HUES6 (cell line): Measurements from ENCODE around the gene AKT3.
"Not testable (repeated sequence)": the region's sequence is repeated elsewhere in the genome, so short reads cannot be mapped to it uniquely, and the experiment has no call there.

ENCODE experiments used
- H3K27ac ChIP-seq: 2 replicates; pipeline ENCODE4 v1.7.0; 2013; ENCODE audit warnings: low read depth, mild to moderate bottlenecking, low read length, inconsistent platforms
- H3K27me3 ChIP-seq: 2 replicates; pipeline ENCODE4 v1.6.1; 2013; ENCODE audit warnings: low read length; ENCODE audit not compliant: control insufficient read depth, insufficient read depth
- H3K36me3 ChIP-seq: 2 replicates; pipeline ENCODE4 v1.6.1; 2013; ENCODE audit warnings: low read length; ENCODE audit not compliant: control insufficient read depth, insufficient read depth
- H3K4me1 ChIP-seq: 2 replicates; pipeline ENCODE4 v1.6.1; 2013; ENCODE audit warnings: low read length; ENCODE audit not compliant: control insufficient read depth, insufficient read depth
- H3K4me3 ChIP-seq: 2 replicates; pipeline ENCODE4 v1.5.1; 2013; ENCODE audit warnings: low read depth, low read length
- H3K9ac ChIP-seq: one replicate; pipeline ENCODE4 v1.6.1; 2013; ENCODE audit warnings: mild to moderate bottlenecking, low read length
- H3K9me3 ChIP-seq: 2 replicates; pipeline ENCODE4 v1.6.1; 2013; ENCODE audit warnings: low read depth, low read length; ENCODE audit not compliant: control insufficient read depth, insufficient read depth

The AKT3 gene

DNA sequence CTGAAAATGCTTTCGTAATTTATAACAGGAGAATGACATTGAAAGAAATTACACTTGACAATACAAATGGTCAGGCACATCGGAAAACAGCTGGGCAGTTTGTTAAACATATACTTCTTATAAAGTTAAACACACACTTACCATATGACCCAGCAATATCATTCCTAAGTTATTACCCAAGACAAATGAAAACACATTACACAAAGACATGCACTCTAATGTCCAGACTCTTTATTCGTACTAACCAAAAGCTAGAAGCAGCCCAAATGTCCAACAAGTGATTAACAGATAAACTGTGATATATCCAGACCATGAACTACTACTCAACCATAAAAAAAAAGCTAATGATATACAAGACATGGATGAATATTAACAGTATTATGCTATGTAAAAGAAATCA is 8.5 kb downstream of the AKT3 start:
- Histone ChIP-seq H3K9me3 (no peaks in the 10 kb centered on the region), H3K9ac (no peak overlapping the region), H3K4me1 (peaks cover 3% of the 10 kb centered on the region; the same call in 1 of the 2 replicates), H3K4me3 (no peak overlapping the region), H3K36me3 (no peaks in the 10 kb centered on the region), H3K27ac (no peak overlapping the region), H3K27me3 (no peaks in the 10 kb centered on the region)

DNA sequence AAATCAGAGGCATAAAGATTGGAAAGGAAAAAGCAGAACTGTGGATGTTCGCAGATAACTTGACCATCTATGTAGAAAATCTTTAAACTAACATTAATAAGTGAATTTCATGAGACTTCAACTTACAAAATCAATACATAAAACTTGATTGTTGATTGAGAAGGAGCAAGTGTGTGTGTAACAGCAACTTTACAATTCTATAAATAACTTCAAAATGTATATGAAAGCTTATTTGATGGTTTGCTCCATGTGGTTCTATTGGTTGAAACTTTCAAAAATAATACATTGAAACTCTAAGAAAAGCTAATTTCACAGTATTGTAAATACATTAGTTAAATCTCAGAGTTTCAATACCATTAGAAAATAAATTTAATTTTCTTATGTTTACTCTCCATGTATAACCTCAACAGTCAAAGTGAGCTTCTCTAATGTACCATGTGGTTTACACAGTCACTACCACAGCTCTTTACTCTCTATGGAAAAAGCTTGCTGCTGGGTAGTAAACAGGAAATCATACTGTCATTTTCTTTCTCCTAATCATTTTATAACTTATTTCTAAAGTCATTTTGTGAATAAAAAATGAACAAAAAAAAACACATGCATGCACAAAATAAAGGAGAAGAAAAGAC is 12.0 kb downstream of the AKT3 start:
- H3K9me3 ChIP-seq, result peaks cover 8% of the 10 kb centered on the region
- no peak overlapping the region for H3K27ac ChIP-seq
- H3K36me3 ChIP-seq, result peaks cover 3% of the 10 kb centered on the region; the same call in 1 of the 2 replicates
- peaks cover 3% of the 10 kb centered on the region; the same call in 1 of the 2 replicates for H3K4me1 ChIP-seq
- H3K4me3 ChIP-seq, result no peak overlapping the region
- no peaks in the 10 kb centered on the region for H3K27me3 ChIP-seq
- H3K9ac ChIP-seq, result no peak overlapping the region

DNA sequence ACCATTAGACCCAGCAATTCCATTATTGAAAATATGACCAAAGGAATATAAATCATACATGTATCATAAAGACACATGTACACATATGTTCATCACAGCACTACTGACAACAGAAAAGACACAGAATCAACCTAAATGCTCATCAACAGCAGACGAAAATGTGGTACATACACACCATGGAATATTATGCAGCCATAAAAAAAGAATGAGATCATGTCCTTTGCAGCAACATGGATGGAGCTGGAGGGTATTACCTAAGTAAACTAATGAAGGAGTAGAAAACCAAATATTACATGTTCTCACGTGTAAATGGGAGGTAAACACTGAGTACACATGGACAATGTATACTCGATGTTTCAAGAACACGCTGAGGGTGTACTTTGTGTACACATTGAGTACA is 15.9 kb downstream of the AKT3 start:
- Histone ChIP-seq H3K4me3 (no peak overlapping the region), H3K9ac (no peak overlapping the region), H3K9me3 (peaks cover 8% of the 10 kb centered on the region), H3K27me3 (no peaks in the 10 kb centered on the region), H3K36me3 (peaks cover 3% of the 10 kb centered on the region; the same call in 1 of the 2 replicates), H3K27ac (no peak overlapping the region), H3K4me1 (no peaks in the 10 kb centered on the region)

DNA sequence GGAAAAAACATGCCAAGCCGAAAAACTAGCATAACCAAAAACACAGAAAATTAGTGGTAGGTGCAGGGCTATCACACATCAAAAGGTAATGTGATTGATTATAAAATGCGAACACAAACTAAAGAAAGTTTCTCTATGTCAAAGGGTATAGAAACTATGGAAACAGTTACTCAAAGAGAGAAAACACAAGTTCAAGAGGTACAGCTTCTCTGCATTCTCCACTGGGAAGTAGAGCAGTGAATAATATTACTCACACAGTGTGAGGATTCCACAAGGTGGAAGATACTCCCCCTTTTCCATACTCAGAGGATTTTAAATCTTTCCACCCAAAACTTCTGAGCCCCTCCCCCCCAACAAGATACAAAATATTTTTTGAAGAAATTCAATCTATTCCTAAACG is 18.6 kb downstream of the AKT3 start:
- Histone ChIP-seq H3K27me3 (no peaks in the 10 kb centered on the region), H3K4me3 (no peak overlapping the region), H3K27ac (no peak overlapping the region), H3K4me1 (no peaks in the 10 kb centered on the region), H3K36me3 (peaks cover 3% of the 10 kb centered on the region; the same call in 1 of the 2 replicates), H3K9ac (no peak overlapping the region), H3K9me3 (peaks cover 8% of the 10 kb centered on the region)

DNA sequence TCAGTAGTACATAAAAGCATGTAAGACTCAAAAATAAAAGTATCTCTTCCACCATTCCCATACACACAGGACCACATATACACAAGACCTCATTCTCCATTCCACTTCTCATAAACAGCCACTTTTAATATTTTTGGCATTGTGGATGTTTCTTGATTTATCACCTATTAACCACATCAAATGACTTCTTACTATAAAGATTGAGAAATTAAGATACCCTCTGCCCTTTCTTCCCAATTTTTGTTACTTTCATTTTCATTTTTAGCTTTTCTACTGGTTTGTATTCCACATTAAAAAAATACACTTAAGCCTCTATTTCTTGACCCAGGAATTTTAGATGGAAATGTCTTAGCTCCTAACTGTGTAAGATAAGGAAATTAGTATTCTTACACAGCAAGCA is 22.8 kb downstream of the AKT3 start:
- H3K4me1 ChIP-seq, result no peaks in the 10 kb centered on the region
- no peak overlapping the region for H3K27ac ChIP-seq
- no peaks in the 10 kb centered on the region for H3K27me3 ChIP-seq
- no peak overlapping the region for H3K9ac ChIP-seq
- no peaks in the 10 kb centered on the region for H3K36me3 ChIP-seq
- no peak overlapping the region for H3K4me3 ChIP-seq
- no peaks in the 10 kb centered on the region for H3K9me3 ChIP-seq

DNA sequence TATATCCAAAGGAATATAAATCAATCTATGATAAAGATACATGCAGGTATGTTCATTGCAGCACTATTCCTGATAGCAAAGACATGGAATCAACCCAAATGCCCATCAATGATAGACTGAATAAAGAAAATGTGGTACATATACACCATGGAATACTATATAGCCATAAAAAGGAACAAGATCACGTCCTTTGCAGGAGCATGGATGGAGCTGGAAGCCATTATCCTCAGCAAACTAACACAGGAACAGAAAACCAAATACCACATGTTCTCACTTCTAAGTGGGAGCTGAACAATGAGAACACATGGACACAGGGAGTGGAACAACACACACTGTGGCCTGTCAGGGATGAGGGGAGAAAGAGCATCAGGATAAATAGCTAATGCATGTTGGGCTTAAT is 25.1 kb downstream of the AKT3 start:
- not testable (repeated sequence) for H3K4me1 ChIP-seq, H3K27me3 ChIP-seq, H3K36me3 ChIP-seq, H3K4me3 ChIP-seq, H3K27ac ChIP-seq, H3K9ac ChIP-seq
- H3K9me3 ChIP-seq, result peaks cover 14% of the 10 kb centered on the region

DNA sequence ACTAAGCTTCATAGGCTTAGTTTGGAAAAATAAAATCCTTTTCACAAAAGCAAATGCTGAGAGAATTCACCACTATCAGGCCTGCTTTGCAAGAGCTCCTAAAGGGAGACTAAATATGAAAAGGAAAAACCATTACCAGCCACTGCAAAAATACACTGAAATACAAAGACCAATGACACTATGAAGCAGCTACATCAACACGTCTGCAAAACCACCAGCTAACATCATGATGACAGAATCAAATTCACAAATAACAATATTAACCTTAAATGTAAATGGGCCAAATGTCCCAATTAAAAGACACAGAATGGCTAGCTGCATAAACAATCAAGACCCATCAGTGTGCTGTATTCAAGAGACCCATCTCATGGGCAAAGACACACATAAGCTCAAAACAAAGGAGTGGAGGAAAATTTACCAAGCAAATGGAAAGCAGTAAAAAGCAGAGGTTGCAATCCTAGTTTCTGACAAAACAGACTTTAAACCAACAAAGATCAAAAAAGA is 28.8 kb downstream of the AKT3 start:
- Histone ChIP-seq H3K27ac (no peak overlapping the region), H3K36me3 (0 out of 2 replicates have a peak, but pooled peaks cover 3% of the 10 kb centered on the region), H3K9ac (no peak overlapping the region), H3K9me3 (peaks cover 14% of the 10 kb centered on the region), H3K27me3 (no peaks in the 10 kb centered on the region), H3K4me1 (peaks cover 6% of the 10 kb centered on the region; the same call in 1 of the 2 replicates), H3K4me3 (no peak overlapping the region)

DNA sequence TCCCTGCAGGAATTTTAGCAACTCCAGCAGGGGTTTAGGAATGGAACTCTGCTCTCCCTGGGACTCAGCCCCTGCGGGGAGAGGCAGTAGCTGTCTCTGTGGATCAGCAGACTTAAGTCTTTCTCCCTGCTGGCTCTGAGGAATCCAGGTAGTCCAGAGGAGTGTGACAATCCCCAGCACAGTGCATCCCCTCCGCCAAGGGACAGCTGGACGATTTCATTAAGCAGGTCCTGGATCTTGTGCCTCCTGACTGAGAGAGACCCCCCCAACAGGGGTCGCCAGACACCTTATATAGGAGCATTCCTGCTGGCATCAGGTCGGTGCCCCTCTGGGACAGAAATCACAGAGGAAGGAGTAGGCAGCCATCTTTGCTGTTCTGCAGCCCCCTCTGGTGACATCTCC is 30.6 kb downstream of the AKT3 start:
- Histone ChIP-seq H3K9ac (no peak overlapping the region), H3K27ac (no peak overlapping the region), H3K4me1 (peaks cover 6% of the 10 kb centered on the region; the same call in 1 of the 2 replicates), H3K27me3 (no peaks in the 10 kb centered on the region), H3K36me3 (0 out of 2 replicates have a peak, but pooled peaks cover 3% of the 10 kb centered on the region), H3K9me3 (peaks cover 21% of the 10 kb centered on the region), H3K4me3 (no peak overlapping the region)

DNA sequence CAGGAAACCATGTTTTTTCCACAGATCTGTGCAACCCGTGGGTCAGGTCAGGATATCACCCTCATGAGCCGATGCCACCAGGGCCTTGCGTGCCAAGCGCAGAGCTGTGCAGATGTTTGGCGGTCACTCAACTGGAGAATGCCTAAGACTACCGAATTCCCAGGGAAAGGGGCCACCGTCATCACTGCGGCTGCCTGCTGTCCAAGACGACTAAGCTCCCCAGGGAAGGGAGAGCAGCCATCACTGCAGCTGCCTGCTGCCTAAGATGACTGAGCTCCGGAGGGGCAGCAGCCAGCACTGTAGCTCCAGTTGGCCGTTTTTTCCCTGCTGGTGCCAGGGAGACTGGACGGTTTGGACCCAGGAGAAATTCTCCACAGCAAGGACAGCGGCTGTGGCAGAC is 31.1 kb downstream of the AKT3 start:
- Histone ChIP-seq H3K9me3 (peaks cover 22% of the 10 kb centered on the region), H3K36me3 (0 out of 2 replicates have a peak, but pooled peaks cover 3% of the 10 kb centered on the region), H3K4me1 (peaks cover 6% of the 10 kb centered on the region; the same call in 1 of the 2 replicates), H3K9ac (no peak overlapping the region), H3K4me3 (no peak overlapping the region), H3K27ac (no peak overlapping the region), H3K27me3 (no peaks in the 10 kb centered on the region)

DNA sequence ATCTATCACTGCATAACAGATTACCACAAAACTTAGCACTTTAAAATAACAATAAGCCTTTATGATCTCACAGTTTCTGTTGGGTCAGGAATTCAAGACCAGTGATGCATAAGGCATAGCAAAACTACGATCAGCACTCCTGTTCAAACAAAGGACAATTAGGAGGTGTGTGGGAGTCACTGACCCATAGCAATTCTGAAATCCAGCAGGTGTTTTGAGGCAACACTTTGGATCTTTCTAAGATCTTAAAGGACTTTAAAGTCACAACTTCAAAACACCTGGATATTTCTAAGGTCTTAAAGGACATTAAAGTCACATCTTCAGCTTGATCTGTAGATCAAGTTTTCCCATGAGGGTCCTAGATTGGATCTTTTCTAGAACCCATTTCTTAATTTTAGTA is 35.3 kb downstream of the AKT3 start:
- Histone ChIP-seq H3K4me1 (peaks cover 6% of the 10 kb centered on the region; the same call in 1 of the 2 replicates), H3K27ac (no peak overlapping the region), H3K9ac (no peak overlapping the region), H3K9me3 (peaks cover 9% of the 10 kb centered on the region), H3K27me3 (no peaks in the 10 kb centered on the region), H3K4me3 (no peak overlapping the region), H3K36me3 (0 out of 2 replicates have a peak, but pooled peaks cover 3% of the 10 kb centered on the region)

DNA sequence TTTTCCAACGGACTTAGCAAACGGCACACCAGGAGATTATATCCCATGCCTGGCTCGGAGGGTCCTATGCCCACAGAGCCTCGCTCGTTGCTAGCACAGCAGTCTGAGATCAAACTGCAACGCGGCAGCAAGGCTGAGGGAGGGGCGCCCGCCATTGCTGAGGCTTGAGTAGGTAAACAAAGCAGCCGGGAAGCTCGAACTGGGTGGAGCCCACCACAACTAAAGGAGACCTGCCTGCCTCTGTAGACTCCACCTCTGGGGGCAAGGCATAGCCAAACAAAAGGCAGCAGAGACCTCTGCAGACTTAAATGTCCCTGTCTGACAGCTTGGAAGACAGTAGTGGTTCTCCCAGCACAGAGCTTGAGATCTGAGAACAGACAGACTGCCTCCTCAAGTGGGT is 42.7 kb downstream of the AKT3 start:
- H3K27me3 ChIP-seq, H3K9ac ChIP-seq, H3K36me3 ChIP-seq, H3K4me3 ChIP-seq, H3K4me1 ChIP-seq, H3K27ac ChIP-seq: not testable (repeated sequence)
- H3K9me3 ChIP-seq, result peaks cover 12% of the 10 kb centered on the region
